GM23338 (cell line): ENCODE results near the gene NUP98.

ENCODE experiments used
- CTCF ChIP-seq, 2 experiments: fragments of 200-600 bp in 1 of 2; sonication (generic) in 1 of 2; conservative IDR thresholded peaks; 2 replicates each; pipeline versions ENCODE4 v1.5.1 to v1.6.1; 2016 to 2017; ENCODE audit warnings: antibody characterized with exemption in 2 of 2, low read depth in 2 of 2, mild to moderate bottlenecking in 2 of 2, moderate library complexity in 1 of 2
- EZH2 ChIP-seq: fragments of 200-600 bp; sonication (generic); IDR thresholded peaks from one replicate; pipeline ENCODE4 v1.8.0; 2017; ENCODE audit warnings: antibody characterized with exemption, mild to moderate bottlenecking, low read depth; ENCODE audit not compliant: unreplicated experiment
- EZH2phosphoT487 ChIP-seq: fragments of 200-600 bp; sonication (generic); IDR thresholded peaks from one replicate; pipeline ENCODE4 v1.8.1; 2018; ENCODE audit warnings: antibody characterized with exemption; ENCODE audit not compliant: unreplicated experiment
- POLR2AphosphoS5 ChIP-seq: IDR thresholded peaks from 2 replicates; pipeline ENCODE4 v1.6.1; 2016; ENCODE audit warnings: antibody characterized with exemption, low read depth
- REST ChIP-seq: IDR thresholded peaks from one replicate; pipeline ENCODE4 v1.6.1; 2018; ENCODE audit warnings: antibody characterized with exemption; ENCODE audit not compliant: unreplicated experiment
- ZNF114 ChIP-seq: fragments of 250-450 bp; sonication (Bioruptor Pico); IDR thresholded peaks from 2 replicates; pipeline ENCODE4 v1.5.0; 2020; ENCODE audit warnings: mild to moderate bottlenecking, moderate library complexity
- ZNF331 ChIP-seq: fragments of 250-450 bp; sonication (Bioruptor Pico); IDR thresholded peaks from 2 replicates; pipeline ENCODE4 v1.5.0; 2020; ENCODE audit warnings: low read depth, mild to moderate bottlenecking, moderate library complexity

GRCh38 chr11:3709977-3710376, 87.4 kb downstream of the NUP98 start:
- TF ChIP-seq CTCF (conservative IDR thresholded peaks at IDR 0.05; ENCODE audit: low read depth in 2 of 2) (no peak), EZH2phosphoT487 (no peak), REST (no peak), EZH2 (no peak), ZNF331 (CRISPR knock-in tag) (no peak), ZNF114 (CRISPR knock-in tag) (no peak), POLR2AphosphoS5 (no peak)
